Stomach (tissue), 19 donors: ENCODE measurements around the gene SFTPA2. TPM values are rescaled to one million over a fixed set of nuclear protein-coding genes. Genes with fewer than 3 reads are reported as not detected.

Experiments
- DNase-seq, 2 donors: peaks; one replicate each; pipeline versions ENCODE4 v3.0.0 to v3.0.0-alpha.2; 2013 to 2019
- H3K27ac ChIP-seq, 5 donors: fragments of 200-600 bp in 4 of 5; sonication (generic) in 4 of 5; one replicate each; pipeline ENCODE4 v1.5.1; 2013 to 2019; ENCODE audit warnings: mild to moderate bottlenecking in 1 of 5, moderate library complexity in 1 of 5
- H3K27me3 ChIP-seq, 3 donors: fragments of 200-600 bp; sonication (generic); one replicate each; pipeline ENCODE4 v1.5.1; 2017 to 2019; ENCODE audit warnings: mixed run types in 1 of 3
- H3K36me3 ChIP-seq, 4 donors: fragments of 200-600 bp; sonication (generic); 1 replicate in 3 of 4; 2 replicates in 1 of 4; pipeline ENCODE4 v1.5.1; 2016 to 2019
- H3K4me1 ChIP-seq, 4 donors: fragments of 200-600 bp; sonication (generic); one replicate each; pipeline ENCODE4 v1.5.1; 2016 to 2019
- H3K4me3 ChIP-seq, 4 donors: fragments of 200-600 bp; sonication (generic) in 3 of 4; one replicate each; pipeline ENCODE4 v1.5.1; 2016 to 2019; ENCODE audit warnings: mild to moderate bottlenecking in 1 of 4
- H3K9me3 ChIP-seq, 4 donors: fragments of 200-600 bp; sonication (generic); one replicate each; pipeline ENCODE4 v1.5.1; 2016 to 2019
- EP300 ChIP-seq: sonication (generic); formaldehyde crosslinking; IDR thresholded peaks from one replicate; pipeline ENCODE4 v1.6.1; 2017; ENCODE audit warnings: antibody characterized with exemption
- POLR2A ChIP-seq, 4 donors: fragments of 450-650 bp; IDR thresholded peaks; one replicate each; pipeline ENCODE4 v1.6.1; 2016; ENCODE audit warnings: antibody characterized with exemption in 4 of 4, control low read depth in 2 of 4, mild to moderate bottlenecking in 1 of 4, moderate library complexity in 1 of 4
- POLR2AphosphoS5 ChIP-seq, 3 donors: sonication (generic); formaldehyde crosslinking; IDR thresholded peaks; one replicate each; pipeline ENCODE4 v1.6.1; 2016; ENCODE audit warnings: antibody characterized with exemption in 3 of 3
- WGBS, 5 donors: extraction: QIAGEN DNeasy Blood & Tissue Kit in 3 of 5; methylation state at CpG; one replicate each; pipeline versions ENCODE4 v1.1.5 to v1.1.7; 2013 to 2018; 5-methylcytosine and 5-hydroxymethylcytosine counted together
- intact Hi-C: fragments of 100-400 bp; cut with DNase I; formaldehyde crosslinking; loops from one replicate; pipeline ENCODE4 v1.15.1; 2023; ENCODE audit warnings: low total_unique reads
- long read RNA-seq, 10 donors: transcript quantifications; one replicate each; lab custom pipeline, GENCODE V29; 2026
- polyA plus RNA-seq, 3 donors: library from polyadenylated mRNA; stranded (reverse); fragments of 200-250 nt; gene quantifications; one replicate each; pipeline ENCODE4 v1.2.3, GENCODE V29; 2013
- total RNA-seq, 5 donors: library from RNA; depleted of rRNA; stranded (reverse); fragments of >200 nt; gene quantifications; one replicate each; pipeline versions ENCODE4 v1.1.0 to v1.2.3, GENCODE V29; 2014 to 2016
- TF ChIP-seq, protein P1 (sequence below), 7 experiments: fragments of 450-650 bp in 4 of 7; fragments of 200-600 bp in 3 of 7; sonication (generic) in 3 of 7; IDR thresholded peaks; one replicate each; pipeline ENCODE4 v1.5.1; 2016 to 2019; ENCODE audit warnings: antibody characterized with exemption in 7 of 7, control low read depth in 2 of 7, mild to moderate bottlenecking in 1 of 7
- donor health status: healthy with polysubstance abuse.
- donor health status: Bipolar disorder and iron deficiency.
- donor health status: healthy.

Gene SFTPA2
- 100 to 1,000 TPM in 1 of 5 donors, 1 to 10 TPM in 1, under 1 TPM in 1, not detected in 2; 0.87 to 594 (median 3.5) TPM for total RNA-seq
- 1 to 10 TPM in 1 of 3 donors, under 1 TPM in 2; 0.31 to 7.0 (median 0.90) TPM for polyA plus RNA-seq
- long read RNA-seq, donor 1: 0 reads
- long read RNA-seq, donor 2: 0 reads
- long read RNA-seq, donor 3: 0 reads
- long read RNA-seq, donor 4: 0 reads
- long read RNA-seq, donor 5: 0 reads
- long read RNA-seq, donor 6: 0 reads
- long read RNA-seq, donor 7: 0 reads
- long read RNA-seq, donor 8: 0 reads
- long read RNA-seq, donor 9: 0 reads
- long read RNA-seq, donor 10: 0 reads

DNA sequence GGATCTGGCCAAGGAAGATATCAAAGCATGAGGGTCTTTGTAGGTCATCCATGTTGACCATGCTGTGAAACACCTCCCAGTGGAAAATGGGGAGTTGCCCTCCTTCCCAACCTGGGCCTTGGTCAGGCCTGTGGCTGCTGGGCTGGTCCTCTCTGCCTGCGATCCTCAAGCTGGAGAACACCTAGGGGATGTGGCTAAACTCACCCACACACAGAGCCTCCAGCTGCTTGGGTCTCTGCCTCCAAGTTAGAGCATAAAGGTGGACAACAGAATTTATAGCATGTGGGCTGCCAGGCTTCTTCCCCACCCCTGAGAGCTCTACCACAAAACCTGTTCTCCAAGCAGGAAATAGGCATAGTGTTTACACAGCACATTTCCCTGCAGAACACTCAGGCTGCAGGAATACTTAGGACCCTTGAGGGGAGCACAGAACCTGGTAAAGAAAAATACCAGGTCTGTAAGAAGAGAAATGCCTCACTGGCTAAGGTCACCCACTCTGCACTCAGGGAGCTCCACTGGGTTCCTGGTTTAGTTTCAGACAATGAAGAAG, at the start of gene SFTPA2:
TSS of gene SFTPA2 (minus strand) at position 248 of the 550 bp plus-strand sequence. CDS start 924 bp downstream, outside the sequence.
- WGBS, 5 donors: 33 to 88% (median 57%) methylated on average over 1 of the region's 1 CpG
- H3K4me3 ChIP-seq: no peak within 1 kb of the TSS
- TF ChIP-seq POLR2AphosphoS5 (IDR thresholded peaks at IDR 0.05) (no peak), POLR2A (IDR thresholded peaks at IDR 0.05) (no peak), EP300 (no peak)
- TF ChIP-seq, protein P1, sequence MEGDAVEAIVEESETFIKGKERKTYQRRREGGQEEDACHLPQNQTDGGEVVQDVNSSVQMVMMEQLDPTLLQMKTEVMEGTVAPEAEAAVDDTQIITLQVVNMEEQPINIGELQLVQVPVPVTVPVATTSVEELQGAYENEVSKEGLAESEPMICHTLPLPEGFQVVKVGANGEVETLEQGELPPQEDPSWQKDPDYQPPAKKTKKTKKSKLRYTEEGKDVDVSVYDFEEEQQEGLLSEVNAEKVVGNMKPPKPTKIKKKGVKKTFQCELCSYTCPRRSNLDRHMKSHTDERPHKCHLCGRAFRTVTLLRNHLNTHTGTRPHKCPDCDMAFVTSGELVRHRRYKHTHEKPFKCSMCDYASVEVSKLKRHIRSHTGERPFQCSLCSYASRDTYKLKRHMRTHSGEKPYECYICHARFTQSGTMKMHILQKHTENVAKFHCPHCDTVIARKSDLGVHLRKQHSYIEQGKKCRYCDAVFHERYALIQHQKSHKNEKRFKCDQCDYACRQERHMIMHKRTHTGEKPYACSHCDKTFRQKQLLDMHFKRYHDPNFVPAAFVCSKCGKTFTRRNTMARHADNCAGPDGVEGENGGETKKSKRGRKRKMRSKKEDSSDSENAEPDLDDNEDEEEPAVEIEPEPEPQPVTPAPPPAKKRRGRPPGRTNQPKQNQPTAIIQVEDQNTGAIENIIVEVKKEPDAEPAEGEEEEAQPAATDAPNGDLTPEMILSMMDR (IDR thresholded peaks at IDR 0.05): no peak
- H3K36me3 ChIP-seq: no peaks in the 10 kb centered on the region
- no peaks in the 10 kb centered on the region for H3K9me3 ChIP-seq
- intact Hi-C loops: no loop called here
- no peak within 1 kb of the TSS for H3K27ac ChIP-seq
- H3K27me3 ChIP-seq: peaks cover 0 to 12% (median 0%) of the 10 kb centered on the region in 3 donors
- DNase-seq: peak in 1 of 2 donors; percentile 27
- peaks cover 0 to 14% (median 4%) of the 10 kb centered on the region in 4 donors for H3K4me1 ChIP-seq

DNA sequence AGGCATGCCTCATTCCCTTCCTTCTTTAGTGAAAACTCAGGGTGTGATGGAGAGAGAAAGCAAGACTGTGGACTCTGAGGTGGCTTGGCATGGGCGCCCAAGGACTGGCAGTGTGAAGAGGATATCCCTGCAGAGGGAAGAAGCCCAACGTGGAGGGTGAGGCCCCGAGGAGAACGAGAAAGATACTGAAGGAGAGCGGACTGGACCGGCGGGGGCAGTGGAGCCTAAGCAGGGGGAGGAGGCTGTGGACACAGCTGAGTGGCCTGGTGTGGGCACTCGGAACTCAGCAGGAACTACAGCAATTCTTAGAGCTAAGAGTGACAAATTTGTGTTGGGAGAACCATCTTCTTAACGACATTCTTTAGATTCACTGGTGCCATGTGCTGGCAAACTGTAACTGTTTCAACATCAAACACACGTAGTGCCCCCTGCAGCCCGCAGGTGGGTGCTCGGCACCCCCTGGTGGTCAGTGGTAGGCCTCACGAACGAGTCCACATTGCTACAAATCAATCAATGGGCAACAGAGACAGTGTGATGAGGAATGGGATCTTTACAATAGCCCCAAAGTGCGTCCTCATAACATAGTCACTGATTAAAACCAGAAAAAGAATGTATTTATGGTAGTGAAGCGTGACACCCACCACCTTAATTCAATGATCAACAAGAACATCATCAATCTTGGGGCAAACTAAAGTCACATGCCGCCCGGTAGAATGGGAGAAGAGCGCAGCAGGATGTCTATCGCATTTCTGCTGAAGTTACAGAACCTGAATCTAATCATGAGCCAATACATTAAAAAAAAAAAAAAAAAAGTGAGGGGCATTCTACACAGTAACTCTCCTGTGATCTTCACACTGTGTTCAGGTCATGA, 48.5 kb upstream of the SFTPA2 start:
- H3K27ac ChIP-seq: no peak overlapping the region
- H3K9me3 ChIP-seq: no peaks in the 10 kb centered on the region
- no peak overlapping the region for H3K4me3 ChIP-seq
- no peak for TF ChIP-seq EP300
- TF ChIP-seq, protein P1 (IDR thresholded peaks at IDR 0.05): peak in 3 of 7 experiments; percentile 25 to 36 (median 32)
- peak in 1 of 2 donors; percentile 58 for DNase-seq
- WGBS, 5 donors: 50 to 61% (median 55%) methylated on average over 20 of the region's 20 CpGs
- no peaks in the 10 kb centered on the region for H3K27me3 ChIP-seq
- intact Hi-C loops: no loop called here
- H3K4me1 ChIP-seq: no peaks in the 10 kb centered on the region
- no peaks in the 10 kb centered on the region for H3K36me3 ChIP-seq

DNA sequence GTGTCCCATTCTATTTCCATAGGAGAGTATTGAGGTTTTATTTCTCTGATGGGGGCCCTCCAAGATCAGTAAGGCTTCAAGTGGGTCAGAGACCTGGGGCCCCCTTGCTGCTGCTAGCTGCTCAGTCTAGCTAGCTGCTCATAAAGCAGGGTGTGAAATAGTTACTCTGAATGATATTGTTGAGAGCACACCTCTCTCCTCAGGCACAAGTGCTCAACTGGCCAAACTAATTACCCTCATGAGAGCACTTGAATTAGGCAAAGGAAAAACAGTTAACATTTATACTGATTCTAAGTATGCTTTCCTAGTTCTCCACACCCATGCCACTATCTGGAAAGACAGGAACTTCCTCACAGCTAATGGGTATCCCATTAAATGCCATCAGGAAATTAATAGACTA, 45.1 kb upstream of the SFTPA2 start:
- no peaks in the 10 kb centered on the region for H3K36me3 ChIP-seq
- H3K4me3 ChIP-seq: no peak overlapping the region
- intact Hi-C loops: no loop called here
- H3K4me1 ChIP-seq: no peaks in the 10 kb centered on the region
- TF ChIP-seq, protein P1 (IDR thresholded peaks at IDR 0.05): no peak
- TF ChIP-seq POLR2AphosphoS5 (IDR thresholded peaks at IDR 0.05): no peak
- TF ChIP-seq EP300: no peak
- TF ChIP-seq POLR2A (IDR thresholded peaks at IDR 0.05): no peak
- peaks cover 0 to 9% (median 6%) of the 10 kb centered on the region in 4 donors for H3K9me3 ChIP-seq
- H3K27me3 ChIP-seq: no peaks in the 10 kb centered on the region
- H3K27ac ChIP-seq: no peak overlapping the region
- no peak for DNase-seq

DNA sequence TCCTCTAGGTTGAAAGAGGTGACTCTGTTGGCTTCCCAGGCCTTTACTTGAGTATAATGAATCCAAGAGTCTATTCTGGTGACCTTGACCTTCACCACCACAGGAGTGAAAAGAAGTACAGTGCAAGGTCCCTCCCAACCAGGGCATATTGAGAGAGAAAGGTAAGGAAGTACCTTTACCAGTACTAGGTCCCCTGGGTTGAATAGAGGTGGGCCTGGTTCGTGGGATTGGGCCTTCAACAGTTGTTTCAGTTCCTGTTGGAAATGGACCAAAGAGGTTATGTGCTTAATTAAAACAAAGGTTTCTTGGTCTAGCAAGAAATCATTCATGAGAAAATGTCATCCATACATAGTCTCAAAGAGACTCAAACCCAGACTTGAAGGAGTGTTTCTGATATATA, 44.1 kb upstream of the SFTPA2 start:
- Histone ChIP-seq H3K27ac (no peak overlapping the region), H3K4me1 (no peaks in the 10 kb centered on the region), H3K36me3 (no peaks in the 10 kb centered on the region), H3K4me3 (no peak overlapping the region), H3K9me3 (peaks cover 0 to 9% (median 7%) of the 10 kb centered on the region in 4 donors), H3K27me3 (no peaks in the 10 kb centered on the region)
- TF ChIP-seq POLR2AphosphoS5 (IDR thresholded peaks at IDR 0.05) (no peak), POLR2A (IDR thresholded peaks at IDR 0.05) (no peak), EP300 (no peak)
- TF ChIP-seq, protein P1 (IDR thresholded peaks at IDR 0.05): no peak
- no peak for DNase-seq
- intact Hi-C loops: no loop called here
- 50 to 73% (median 57%) methylated on average over 1 of the region's 1 CpG for WGBS, 5 donors
